Measurements from ENCODE around the gene TUBA1B.

TUBA1B gene

DNA sequence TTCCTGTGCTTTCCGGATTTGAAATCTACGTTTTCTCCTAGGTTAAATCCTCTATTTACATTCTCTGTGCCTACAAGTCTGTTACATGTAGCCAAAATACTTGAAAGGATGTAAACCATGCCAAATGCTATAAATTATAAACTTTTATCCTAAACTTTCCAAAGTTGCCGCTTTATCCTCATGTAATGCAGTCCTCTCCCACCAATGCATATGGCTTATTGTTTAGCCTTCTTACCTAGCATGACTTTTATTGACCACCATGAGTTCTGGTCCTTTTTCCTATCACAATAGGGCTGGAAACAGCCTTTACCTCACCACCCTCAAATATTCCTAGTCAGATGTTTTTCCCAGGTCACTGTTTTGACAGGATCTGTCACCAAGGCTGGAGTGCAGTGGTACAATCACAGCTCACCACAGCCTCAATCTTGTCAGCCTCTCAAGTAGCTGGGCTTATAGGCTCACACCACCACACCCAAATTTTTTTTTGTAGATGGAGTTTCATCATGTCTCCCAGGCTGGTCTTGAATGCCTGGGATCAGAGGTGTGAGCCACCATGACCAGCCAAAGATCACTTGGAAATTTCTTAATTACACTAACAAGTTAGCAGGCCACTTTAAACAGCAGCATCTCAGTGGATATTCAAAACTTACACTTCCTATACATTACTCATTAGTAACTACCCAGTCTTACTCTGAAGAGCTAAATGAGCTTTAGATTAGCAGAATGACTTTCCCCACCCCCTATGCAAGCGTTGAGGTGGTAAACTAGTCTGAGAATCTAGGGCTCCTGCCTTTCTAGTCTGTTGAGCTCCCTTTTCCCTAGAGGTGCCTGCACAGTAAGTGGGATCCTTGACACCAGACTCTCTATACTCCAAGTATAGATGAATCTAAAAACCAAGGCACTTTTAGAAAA, 4.1 kb downstream of the TUBA1B start:
- peak; percentile 26 for DNase-seq

DNA sequence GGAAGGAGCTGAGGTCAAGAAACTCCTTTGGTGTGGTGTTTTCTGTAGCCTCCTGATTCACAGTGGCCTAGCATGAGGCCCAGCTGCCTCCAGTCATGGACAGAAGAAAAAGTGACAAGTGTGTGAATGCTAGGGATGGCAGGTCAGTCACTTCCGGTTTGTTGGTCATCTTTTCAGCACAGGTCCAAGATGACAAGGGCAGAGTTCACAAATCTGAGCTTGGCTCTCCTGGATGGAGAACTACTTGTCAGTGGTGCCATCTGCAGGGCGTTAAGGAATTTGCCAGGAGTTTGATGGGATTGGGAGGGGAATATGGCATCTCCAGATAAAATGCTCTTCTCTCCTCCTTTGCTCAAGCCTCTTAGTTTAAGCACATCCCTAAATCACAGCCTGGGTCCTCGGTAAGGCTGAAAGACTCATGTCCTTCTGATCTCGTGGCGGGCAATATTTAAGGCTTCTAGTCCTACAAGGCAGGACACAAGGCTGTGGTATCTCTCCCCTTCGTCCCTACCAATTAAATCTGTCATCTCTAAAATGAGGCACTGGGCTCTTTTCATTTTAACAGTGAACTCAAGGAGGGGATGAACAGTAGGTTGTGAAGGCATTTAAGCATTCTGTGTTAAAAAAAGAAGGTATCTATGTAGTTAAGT, 10.0 kb downstream of the TUBA1B start:
- DNase-seq: no peak

DNA sequence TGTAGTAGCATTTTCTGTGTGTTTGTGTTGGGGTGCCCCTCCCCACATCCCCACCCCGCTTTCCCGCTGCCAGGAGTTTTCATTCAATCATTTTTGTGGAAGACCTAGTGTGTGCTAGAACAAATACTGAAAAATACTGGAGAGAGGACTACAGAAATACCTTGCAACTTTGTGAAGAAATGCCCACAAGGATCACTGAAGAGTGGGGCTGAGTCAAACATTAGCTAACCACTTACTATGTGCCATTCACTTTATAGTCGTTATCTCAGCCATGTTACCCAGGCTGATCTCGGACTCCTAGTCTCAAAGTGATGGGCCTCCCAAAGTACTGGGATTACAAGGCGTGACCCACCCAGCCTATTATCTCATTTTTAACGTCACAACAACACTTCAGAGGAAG, 20.0 kb downstream of the TUBA1B start:
- no peak for DNase-seq

DNA sequence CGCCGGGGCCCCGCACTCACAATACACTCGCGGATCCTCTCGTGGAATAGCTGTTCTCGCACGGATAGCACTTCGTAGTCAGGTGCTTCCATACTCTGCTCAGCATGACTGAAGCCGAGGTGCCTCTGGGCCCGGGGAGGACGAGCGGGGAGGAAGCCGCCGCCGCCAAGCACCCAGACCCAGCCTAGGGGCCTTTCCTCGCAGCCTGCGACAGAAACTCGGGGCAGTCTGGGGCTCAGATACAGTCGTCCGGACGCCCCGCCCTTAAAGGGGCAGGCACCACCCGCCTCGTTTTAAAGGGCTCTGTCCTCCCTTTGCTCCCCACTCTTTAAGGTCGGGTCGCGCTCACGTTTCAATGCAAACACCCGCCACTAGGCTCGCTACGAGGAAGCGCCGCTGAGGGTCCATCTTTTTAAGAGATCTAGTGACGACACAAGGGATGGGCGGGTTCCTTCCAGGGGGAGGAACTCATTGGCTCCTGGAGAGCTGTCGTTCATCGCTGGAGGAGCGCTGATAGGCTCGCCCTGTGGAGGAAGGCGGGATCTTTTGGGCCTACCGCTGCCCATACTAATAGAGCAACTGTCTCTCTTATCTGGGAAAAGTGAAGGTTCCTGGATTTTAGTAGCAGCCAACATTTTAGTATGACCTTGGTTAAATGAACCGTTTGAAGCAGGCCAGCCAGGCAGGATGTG, 20.6 kb downstream of the TUBA1B start, which contains the start of gene LMBR1L:
LMBR1L (minus strand) TSS at position 384 of the 692 bp plus-strand sequence; CDS start at position 92, 292 bp downstream.
- DNase-seq: peak; percentile 96

DNA sequence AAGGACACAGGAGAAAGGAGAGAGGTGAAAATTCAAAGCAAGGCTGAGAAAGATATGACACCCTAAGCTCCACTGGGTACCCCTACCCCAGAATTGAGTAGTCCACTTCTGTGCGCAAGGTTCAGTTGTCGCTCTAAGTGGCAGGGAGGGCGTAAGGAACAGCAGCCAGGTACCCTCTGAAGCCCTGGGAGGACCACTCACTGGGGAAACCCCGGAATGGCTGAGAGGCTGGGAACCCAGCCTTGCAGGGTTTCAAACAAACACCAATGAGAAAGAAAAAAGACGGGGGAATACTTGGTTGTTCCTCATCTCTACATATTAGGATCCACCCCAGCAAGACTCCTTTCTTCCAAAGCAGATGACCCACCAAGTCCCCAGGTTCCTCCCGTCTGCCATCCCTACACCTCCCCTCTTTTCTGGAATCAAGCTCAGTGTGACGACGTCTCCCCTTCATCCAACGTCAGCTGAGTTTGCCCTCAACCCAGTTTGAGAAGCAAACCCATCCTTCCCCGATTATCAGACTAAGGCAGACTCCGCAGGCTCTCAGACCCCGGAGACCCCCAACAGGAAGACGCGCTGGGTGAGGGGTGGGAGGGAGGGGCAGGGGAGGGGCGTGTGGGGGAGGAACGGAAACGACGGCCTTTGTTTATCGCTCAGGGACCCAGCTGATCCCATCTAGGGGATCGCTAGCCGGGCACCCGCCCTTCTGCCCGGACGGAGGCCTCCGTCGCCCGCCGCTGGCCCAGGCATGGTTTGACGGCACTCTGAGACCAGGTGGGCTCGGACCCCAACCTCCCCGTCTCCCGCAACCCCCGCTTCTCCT, 21.3 kb downstream of the TUBA1B start:
- DNase-seq: no peak

DNA sequence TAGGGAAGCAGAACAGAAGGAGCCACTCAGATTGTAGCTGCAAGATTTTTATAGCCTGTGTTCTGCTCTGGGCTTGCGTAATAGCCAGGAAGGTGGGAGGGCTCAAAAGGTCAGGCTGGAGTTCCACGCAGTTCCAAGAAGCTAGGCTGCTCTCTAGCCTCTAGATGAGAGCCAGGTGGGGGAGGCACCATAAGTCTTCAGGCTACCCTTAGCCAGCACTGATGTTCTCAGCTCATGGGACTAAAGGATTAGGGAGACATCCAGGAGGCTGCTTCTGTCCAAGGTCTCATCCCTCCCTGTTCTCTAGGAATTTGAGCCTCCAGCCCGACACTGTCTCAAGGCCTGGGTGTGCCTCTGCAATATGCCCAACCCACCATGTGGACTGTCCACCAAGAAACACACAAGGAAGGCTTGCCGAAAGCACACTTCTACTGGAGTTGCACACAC, 22.2 kb downstream of the TUBA1B start:
- no peak for DNase-seq

DNA sequence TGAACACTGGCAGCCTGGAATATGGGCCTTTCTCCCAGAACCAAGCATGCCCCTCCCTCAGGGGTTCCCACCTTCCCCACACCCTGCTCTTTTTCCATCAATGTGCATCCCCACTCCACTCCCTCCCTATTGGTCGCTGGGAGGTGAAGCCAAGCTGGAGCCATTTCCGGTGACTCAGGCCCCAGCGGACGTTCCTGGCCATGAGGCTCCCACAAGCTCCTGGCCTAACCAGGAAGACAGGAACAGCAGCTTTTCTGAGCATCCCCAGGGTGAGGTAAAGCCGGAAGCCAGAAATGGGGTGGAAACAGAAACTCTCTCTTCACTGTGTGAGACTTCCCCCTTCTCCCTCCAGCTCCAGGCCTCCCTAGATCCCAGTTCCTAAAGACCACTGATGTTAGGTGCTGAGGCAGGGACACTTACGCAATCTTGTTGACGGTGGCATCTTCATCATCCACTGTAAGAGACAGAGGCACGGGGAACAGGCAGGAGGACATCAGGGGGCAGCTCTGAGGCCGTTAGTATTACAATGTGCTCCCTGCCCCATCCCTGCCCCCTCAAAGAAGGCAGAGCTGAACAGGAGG, 25.6 kb downstream of the TUBA1B start:
- DNase-seq: no peak

DNA sequence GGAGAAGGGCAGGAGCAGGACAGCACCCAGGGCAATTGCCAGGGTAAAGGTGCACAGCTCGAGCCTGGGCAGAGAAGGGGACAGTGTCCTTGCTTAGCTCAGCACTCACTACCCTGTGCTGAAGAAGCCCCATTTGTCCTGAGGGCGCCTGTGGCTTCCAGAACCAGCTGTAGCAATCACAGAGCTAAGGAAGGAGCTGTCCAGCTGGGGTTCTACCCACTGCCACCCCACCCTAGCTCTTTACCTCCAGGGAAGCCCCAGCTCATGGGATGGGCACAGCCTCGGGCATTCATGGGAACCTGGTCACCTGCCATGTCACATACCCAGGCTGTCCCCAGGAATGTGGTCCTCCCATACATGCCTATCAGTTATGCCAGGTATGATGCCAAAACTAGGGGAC, 26.4 kb downstream of the TUBA1B start:
- DNase-seq: no peak

DNA sequence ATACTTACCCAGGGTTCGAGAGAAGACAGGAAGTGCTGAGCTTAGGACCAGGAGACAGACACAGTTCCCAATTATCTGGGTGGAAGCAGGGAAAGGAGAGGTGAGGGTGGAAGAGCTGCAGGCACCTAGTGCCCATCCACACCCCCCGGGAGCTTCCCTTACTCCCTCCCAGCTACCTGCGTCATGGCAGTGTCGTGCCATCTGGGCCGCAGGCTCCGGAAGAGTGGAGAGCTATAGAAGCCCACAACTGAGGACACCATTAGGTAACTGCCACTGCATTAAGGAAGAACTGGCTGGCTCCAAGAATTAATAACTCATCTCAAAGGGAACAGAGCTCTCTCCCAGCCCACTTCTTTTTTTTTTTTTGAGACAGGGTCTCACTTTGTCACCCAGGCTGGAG, 30.8 kb downstream of the TUBA1B start:
- no peak for DNase-seq

DNA sequence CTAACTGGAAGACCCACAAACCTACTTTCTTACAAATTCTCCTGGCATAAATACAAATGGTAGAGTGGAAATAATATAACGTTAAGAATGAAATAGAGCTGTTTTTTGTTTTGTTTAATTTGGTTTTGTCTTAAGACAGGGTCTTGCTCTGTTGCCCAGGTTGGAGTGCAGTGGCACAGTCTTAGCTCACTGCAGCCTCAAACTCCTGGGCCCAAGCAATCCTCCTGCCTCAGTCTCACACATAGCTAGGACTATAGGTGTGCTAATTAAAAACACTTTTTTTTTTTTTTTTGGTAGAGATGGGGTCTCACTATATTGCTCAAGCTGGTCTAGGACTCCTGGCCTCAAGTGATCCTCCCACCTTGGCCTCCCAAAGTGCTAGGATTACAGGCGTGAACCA, 32.5 kb downstream of the TUBA1B start:
- DNase-seq: no peak

DNA sequence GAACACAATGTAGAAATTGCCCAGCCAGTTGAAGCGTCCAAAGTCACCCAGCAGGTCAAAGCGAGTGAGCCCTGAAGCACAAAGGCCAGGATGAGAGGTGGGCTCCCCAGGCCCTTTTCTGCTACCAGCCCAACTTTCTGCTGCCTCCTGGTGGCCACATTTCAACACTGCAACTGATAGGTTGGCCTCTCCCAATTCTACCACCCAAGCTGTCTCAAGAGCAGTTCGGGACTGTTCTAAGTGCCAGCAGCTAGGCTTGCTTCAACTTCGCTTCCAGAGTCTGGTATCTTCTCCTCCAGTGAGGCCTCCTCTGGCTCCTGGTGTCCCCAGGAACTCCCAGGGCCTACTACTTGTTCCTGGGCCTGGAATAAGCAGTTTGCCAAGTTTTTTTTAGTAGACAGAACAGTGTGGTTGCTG, 33.2 kb downstream of the TUBA1B start:
- peak; percentile 3 for DNase-seq

DNA sequence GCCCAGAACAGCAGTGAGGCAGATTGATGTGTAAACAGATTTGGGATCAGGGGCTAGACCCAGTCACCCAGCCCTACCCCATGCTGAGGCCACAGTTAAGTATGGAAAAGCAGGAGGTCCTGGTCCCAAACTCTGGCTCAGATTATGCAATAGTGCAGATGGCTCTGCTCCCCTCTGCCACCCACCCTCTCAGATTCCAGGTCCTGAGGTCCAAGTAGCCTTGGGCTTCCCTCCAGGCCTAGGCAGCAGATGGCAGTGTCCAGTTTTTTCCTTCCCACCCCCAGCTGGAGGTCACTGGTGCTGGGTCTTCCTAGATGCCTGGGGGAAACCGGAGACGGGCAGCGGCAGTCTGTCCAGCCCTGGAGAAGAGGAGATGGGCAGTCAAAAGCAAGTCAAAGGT, 33.8 kb downstream of the TUBA1B start:
- no peak for DNase-seq

DNA sequence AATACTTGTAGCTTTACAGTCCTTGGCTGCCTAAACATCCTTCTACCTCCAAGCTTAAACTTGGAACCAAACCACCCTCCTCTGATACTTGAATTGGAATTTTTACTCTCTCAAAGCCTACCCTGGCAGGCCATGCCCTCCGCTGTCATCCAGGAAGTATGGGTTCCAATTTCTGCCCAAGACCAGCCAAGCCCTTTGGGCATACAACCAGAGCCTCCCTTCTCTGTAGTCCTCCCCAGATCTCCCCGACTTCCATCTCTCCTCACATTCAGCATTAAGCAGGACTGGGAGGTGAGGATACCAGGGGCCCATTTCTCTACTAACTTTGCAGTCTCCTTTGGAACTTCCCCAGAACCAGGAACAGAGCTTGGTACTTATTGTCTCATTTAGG, 36.2 kb downstream of the TUBA1B start:
- DNase-seq: no peak

DNA sequence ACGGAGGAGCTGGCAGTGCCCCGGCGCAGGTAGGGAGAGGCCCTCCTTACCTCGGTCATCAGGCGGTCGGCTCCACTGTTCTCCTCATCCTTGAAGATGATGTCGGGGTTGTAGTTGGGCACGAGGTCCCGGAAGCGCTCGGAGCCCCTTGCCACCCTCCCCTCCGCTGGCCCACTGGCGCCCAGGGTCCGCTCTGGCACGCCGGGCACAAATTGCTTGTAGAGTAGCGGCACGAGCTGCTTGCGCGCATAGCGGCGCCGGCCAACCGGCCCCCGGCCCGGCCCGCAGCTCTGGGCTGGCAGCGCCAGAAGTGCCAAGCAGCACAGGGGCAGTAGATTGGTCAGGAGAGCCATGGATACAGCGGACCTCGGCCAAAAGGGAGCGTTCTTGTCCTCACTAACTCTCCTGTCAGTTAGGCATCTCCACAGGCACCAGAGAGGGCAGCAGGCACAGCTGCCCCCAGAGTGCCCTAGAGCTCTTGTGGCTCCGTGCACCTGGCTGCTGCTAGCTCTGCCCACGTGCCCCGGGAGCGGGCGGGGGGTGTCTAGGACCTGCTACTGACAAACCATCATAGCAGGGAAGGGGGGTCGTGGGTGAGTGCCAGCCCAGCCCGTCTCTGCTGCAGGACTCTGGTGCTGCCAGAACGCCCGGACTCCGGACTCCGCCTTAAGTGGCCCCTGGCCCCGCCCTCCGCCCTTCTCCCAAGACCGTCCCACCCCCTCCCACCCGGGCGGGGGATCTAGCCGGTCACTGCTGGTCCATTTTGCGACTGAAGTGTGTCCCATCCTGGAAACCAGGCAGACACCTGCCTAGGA, 36.8 kb downstream of the TUBA1B start, which contains the start of gene DHH:
DHH (minus strand) TSS at position 642 of the 815 bp plus-strand sequence; CDS start at position 353, 289 bp downstream.
- no peak for DNase-seq

DNA sequence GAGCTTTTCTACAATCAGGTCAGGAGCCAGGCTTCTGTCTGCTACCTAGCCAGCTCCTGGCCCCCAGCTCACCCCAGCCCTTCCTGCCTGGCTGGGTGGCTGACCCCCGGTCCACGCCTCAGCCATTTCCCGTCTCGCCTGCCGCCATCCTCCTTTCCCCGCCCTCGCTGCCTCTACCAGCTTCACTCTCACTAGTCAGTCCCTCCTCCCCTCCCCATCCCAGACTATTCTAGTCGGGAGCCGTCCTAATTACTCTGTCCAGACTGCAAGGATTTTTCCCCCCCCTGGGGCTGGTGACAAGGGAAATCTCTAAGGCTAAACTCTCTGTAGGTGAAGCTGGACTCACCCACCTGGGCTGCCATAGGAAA, 37.4 kb downstream of the TUBA1B start:
- DNase-seq: no peak

DNA sequence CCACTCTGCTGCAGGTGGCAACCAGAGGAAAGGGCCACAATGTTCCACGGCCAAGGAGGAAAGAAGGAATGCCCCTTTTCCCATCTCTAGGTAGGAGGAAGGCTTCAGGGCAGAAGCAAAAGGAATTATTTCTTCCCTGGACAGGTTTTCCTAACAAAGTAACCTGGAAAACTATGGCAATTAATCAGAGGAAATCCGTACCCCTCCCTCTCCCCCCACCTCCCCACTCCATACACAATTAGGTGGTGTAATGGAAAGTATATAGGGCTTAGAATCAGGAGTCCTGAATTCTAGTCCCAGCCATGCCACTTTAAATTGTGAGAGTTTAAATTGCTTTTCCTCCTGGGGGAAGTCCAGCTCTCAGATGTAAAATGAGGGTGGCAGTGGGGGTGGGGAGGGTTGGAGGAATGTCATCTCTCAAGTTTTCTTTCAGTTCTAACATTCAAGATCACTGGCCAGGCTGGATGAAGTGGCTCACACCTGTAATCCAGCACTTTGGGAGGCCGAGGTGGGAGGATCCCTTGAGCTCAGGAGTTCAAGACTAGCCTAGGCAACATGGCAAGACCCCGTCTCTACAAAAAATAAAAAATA, 38.3 kb downstream of the TUBA1B start:
- no peak for DNase-seq

DNA sequence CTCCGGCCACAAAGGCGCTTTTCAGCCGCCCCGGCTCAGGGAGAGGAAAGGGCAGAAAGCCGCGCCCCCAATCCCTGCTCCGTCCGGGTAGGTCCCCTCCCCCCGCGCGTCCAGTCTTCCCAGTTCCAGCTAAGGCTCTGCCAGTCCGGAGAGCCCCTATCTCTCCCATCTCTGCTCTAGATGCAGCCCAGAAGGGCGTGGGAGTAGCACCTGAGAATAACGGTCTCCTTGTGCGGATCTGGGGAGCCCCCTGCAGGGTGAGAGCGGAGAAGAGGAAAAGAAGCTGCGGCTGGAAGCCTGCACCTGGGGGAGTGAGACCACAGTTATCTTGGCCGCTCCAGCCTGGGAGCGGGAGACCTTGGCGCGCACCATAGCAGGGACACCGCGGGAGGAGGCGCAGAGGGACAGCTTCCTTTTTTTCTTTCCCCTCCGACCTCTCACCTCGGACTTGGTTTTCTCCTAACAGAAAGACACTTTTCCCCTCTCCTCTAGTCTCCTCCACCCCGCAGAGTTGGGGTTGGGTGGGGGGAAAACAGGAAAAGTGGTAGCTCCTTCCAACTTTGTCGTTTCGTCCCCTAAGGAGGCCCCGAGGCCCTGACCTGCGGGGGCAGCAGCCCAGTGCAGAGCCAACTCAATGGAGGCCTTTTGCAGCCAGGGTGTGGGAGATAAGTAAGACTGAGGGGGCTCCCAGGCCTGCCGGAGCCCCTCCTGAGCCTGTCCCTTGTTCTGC, 38.9 kb downstream of the TUBA1B start:
- no peak for DNase-seq

DNA sequence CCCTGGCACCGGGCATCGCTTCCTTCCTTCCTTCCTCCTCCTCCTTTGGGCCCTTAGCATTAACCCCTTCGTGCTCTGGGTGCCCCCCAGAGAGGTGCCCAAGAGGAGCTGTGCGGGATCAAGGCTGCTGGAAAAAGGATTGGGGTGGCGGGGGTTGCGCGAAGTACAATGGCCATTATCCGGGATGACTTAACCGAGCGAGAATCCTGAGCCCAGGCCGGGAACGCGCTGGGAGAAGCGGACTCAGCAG, 39.4 kb downstream of the TUBA1B start:
- no peak for DNase-seq

DNA sequence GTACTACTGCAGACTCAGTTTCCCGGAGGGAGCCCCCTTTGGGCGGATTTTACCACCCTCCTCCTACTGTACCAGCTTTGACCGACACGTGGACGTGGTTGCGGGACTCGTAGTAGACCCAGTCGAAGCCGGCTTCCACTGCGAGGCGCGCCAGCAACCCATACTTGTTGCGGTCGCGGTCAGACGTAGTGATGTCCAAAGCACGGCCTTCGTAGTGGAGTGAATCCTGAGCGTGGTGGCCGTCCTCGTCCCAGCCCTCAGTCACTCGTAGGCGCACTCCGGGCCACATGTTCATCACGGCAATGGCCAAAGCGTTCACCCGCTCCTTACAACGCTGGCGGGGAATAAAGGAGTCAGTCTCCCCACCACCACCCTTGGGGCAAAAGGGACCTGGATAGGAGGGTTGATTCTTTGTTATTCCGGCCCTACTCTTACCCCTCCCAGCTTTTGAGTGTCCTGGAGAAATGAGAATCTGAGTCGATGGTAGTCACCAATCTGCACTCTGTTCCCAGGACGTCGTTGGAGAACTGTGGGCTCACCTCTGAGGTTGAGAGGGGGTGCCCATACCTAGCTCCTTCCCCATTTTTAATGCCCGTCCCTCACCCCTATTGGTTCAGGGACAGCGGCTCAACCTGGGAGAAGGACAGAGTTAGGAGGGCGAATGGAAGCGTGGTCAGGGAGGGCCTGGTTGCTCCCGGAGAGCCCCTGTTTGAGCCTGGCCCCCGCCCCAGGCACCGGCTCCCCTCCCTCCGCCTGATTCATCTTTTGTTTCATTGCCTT, 39.9 kb downstream of the TUBA1B start:
- no peak for DNase-seq
